HG03521 (cell line): ENCODE measurements around the gene CCDC134.

Experiments
- ATAC-seq: cut with Tn5 transposase; IDR thresholded peaks from one replicate; pipeline ENCODE4 v1.9.1; 2021; ENCODE audit warnings: mild to moderate bottlenecking, moderate library complexity; ENCODE audit not compliant: unreplicated experiment

CCDC134 gene

DNA sequence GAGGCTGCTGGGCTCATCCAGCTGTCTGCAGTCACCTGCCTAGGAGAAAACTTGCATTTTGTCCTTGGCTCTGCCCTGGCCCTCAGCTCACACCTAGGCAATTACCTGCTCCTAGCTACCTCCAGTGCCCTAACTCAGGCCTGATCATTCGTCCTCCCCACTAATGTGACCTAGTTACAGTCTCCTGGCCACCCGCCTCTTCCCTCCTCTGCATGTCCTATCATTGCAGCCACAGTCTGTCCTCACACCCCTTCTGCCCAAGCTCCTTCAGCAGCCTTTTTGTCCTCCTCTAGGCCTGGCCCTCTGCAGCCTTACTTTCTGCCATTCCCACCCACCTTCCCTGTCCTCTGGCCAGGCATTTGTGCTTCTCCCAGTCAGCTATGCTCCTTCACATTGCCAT lies 17.7 kb upstream of the CCDC134 start:
- ATAC-seq = no peak

DNA sequence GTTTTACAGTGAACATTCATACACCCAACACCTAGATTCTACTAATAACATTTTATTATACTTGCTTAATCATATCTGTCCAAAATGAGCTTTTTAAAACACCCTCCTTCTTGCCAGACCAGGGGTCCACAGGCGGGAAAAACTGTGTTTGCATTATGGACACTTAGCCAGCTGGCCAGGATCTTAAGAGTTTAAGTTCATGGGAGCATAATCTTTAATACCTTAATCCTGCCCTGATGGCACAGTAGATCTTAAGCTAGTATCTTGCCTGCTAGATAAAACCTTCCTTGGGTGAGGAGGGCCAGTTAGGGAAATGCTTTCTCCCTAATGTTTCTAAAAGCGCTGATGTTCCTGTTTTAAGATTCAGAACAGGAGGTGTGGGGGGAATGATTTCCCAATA lies 13.1 kb upstream of the CCDC134 start:
- no peak for ATAC-seq

DNA sequence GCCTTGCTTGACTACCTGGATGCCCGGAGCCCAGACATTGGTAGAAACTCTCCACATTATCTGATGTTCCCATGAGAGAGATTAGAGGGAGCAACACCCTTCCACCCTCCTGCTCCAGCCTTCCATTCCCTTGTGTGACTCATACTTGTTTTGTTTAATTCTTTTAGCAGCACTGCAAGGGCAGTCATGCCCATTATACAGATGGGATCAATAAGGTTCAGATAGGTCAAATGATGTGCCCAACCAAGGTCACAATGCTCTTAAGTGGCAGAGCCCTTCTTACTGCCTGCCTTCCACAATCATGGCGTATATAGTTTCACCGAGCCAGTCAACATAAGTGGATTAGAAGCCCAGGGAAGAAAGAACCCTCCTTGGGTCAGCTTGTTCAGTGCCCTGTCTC lies 6.6 kb upstream of the CCDC134 start:
- no peak for ATAC-seq

DNA sequence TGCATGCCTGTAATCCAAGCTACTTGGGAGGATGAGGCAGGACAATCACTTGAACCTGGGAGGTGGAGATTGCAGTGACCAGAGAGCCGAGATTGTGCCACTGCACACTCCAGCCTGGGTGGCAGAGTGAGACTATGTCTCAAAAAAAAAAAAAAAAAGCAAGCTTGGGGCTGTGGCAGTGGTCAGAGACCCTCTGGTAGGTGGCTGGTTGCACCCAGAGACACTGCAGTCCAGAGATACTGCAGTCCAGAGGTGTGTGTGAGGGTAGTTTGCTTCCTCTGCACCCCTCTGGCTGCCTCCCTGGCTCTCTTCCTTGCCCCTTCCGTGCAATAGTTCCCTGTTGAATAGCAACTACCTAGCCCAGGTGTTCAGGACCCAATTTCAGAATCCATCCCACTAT lies 1.7 kb upstream of the CCDC134 start:
- no peak for ATAC-seq

DNA sequence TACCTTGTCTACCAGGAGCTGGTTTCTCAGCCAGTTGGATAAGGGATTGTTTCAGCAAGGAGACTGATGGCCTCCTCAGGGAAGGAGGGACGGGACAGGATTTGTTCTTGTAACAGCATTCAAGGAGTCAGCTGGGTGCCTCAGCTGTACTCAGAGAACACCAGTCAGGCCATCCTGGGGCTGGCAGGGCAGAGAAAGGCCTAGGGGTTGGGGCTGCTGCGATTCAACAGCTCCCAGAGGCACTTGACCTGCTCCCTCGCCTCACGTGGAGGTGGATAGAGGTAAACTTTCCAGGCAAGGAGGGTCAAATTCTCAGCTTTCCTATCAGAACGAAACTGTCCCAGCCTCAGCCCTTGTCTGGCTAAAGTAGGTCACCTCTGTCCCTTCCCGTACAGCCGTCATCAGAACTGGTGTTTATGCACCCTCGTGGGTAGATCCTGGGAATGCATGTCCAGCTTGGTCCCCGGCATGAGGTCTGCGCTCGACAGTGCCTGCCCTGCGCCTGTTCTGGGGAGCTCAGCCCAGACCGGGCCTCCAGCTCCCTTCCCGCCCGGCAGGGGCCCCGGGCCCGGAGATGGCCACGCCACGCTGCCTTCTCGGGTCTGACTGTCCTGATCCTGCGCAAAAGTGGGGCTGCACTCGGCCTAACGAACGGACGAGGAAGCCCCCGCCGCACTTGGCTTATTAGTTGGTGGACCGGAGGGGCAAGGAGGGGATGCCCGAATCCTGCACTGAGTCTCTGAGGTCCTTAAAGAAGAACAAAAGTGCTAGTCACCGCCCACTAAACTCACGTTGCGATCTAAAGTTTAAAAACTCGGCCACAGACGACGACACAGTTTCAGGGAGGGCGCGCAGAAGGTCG lies 762 bp upstream of the CCDC134 start:
- ATAC-seq = peak; percentile 5

DNA sequence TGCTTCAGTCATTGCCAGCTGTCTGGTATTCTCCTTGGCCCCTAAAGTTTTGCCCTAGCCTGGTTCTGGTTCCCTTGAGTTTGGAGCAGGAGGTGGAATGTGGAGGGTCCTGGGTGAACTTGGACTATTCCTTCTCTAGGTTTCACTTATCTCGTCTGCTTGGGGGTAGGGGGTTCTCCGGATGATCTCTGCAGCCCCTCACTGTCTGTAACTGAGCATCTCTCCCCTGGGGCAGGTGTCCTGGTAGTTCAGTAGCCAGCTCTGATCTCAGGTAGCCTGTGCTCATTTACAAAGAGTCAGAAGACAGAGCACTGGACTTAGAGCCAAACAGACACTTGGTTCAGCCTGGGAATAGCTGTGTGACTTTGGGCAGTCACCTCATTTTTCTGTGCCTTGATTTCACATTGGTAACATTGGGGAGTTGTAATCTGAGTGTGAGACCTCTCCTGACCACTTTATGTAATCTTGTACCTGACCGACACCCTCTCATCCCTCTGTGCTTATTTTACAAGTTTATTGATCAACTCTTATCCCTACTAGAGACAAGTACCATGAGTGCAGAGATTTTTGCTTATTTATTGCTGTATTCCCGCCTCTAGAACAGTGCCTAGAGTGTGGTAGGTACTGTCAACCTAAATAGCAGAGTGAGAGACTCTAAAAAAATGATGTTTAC lies 804 bp downstream of the CCDC134 start:
- ATAC-seq = no peak

DNA sequence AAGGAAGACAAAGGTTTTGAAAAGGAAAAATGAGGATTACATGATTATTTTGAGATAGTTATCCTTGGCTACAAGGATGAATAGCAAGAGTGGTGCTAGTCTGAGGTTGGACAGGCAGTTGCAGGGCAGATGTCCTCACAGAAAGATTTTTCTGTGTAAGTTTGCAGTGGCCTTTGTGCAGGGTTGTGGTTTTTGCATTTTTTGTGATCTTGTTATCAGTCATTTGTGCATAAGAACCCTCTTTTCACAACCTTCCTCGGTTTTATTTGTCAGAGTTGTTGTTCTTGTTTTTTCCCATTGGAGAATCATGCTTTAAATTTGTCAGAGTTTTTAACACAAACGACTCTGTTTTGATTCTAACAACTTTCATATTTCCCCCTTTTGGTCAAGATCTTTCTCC lies 1.4 kb downstream of the CCDC134 start:
- ATAC-seq = no peak

DNA sequence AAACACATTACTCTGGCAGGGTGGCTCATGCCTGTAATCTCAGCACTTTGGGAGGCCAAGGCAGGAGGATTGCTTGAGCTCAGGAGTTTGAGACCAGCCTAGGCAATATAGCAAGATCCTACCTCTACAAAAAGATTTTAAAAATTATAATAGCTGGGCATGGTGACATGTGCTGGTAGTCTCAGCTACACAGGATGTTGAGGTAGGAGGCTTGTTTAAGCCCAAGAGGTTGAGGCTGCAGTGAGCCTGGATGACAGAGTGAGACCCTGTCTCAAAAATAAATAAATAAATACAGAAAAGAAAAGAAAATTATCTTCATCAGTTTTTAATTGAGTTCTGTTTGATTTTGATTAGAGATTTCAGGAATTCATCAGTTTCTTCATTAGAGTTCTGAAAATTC lies 5.2 kb downstream of the CCDC134 start:
- no peak for ATAC-seq

DNA sequence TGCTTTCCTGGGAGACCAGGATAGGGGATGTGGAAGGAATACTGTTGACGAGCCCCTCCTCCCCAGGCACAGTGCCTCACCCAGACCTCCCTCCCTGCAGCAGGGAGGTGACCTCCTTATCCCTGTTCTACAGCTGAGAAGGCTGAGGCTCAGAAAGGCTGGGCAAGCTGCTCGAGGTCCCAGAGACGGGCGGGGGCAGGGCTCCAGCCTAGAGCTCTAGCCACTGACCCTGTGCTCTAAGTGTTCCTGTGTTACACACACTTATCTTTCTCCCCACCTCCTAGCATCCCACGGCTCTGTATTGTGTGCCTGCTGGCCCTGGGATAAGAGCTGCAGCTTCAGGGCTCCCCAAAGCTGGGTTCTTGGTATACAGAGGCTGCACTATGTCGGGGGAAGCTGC lies 7.9 kb downstream of the CCDC134 start:
- no peak for ATAC-seq

DNA sequence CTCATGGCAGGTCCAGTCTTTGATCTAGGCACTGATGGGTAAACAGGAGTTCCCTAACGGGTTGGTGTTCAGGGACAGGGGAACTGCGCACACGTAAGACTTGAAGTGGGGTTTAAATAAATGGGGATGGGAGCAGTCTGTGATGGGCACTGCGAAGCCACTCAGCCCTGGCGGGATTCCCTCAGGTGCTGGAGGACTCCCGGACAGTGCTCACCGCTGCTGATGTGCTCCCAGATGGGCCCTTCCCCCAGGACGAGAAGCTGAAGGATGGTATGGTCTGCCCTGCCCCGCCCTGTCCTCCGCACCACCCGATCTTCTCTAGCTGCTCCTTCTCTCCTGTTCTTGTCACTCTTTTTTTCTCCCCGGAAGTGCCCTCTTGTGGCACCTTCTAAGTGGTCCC lies 9.5 kb downstream of the CCDC134 start:
- no peak for ATAC-seq

DNA sequence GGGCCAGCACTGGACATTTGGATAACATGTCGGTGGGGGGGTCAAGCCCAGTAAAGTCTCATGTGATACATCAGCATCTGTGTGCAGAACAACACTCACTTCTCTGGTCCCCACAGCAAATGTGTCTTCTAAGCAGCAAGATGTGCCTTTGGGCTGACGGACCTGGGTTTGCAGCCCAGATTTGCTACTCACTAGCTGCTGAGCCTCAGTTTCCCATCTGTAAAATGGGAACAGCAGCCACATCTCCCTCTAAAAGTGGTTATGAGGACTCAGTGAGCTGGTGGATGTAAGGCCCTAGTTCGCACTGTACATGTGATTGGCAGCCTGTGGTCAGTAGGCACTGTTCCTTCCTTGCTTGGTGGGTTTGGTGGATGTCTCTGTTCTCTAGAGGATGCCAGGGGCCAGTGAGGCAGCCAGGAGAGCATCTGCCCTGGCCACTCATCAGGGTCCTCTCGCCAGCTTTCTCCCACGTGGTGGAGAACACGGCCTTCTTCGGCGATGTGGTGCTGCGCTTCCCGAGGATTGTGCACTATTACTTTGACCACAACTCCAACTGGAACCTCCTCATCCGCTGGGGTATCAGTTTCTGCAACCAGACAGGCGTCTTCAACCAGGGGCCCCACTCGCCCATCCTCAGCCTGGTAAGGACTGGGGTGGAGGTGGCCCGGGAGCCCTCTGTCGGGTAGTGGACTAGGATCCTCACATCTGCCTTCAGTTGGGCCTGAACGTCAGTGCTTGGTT lies 12.5 kb downstream of the CCDC134 start:
- ATAC-seq = no peak

DNA sequence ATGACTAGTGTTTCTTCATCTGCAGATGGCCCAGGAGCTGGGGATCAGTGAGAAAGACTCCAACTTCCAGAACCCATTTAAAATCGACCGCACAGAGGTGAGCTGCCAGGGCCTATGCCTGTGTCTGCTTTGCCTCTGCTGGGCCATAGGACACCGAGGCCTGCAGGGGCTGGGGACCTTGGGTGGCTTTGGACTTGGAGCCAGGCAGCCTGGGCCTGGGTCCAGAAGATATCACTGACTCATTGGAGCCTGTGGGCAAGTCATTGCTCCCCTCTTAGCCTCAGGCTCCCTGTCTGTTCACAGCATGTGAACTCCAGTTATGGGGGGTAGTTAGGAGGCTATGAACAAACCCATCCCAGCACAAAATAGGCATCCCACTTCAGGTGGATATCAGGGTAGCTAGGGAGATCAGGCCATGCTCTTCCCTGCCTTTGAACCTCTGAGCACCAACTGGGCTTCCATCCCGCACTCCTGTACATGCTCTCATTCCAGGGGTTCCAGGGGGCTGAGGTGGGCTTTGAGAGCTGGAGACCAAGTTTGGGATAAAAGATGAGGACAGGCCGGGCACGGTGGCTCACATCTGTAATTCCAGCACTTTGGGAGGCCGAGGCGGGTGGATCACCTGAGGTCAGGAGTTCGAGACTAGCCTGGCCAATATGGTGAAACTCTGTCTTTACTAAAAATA lies 13.4 kb downstream of the CCDC134 start:
- no peak for ATAC-seq

DNA sequence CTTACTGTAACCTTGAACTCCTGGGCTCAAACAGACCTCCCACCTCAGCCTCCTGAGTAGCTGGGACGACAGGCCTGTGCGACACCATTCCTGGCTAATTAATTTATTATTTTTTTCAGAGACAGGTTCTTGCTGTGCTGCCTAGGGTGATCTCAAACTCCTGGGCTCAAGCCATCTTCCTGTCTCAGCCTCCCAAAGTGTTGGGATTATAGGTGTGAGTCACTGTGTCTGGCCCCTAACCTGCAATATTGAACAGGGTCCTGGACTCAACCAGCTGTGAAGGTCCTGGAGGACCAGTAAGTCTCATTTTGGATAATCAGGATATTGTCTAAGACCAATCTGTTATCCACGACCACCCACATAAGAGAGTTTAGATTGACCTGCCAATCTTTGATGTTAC lies 15.2 kb downstream of the CCDC134 start:
- ATAC-seq = no peak

DNA sequence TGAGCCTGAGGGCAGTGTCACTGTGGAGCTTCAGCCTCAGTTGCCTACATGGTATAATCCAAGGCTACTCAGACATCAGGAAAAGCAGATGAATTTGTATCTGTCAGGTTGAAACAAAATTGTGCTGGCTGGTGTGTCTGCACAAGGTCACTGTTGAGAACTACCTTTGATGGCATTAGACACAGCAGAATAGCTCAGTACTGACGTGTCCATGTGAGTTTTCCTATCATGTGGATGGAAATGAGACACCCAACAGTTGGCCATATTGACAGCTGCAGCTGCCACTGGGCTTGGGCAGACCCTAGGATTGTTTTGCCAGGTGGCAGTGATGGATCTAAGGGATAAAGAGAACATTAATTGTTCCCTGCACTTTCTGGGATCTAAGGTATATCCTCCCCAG lies 15.8 kb downstream of the CCDC134 start:
- ATAC-seq = no peak

DNA sequence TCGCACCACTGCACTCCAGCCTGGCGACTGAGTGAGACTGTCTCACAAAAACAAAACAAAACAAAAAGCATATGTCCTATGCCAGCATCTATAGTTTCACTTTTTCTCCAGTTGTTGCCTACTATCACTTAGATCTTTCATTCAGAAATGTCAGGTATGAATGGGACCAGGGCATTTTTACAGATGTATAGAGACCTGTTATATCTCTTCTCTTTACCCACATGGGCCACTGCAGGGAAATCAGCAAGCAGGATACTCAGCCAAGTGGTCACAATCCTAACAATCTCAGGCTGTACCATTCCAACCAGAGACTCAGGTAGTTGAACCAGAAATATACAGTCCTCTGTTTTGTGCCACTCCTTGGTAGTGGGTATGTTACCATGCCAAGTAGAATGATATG lies 16.4 kb downstream of the CCDC134 start:
- ATAC-seq = no peak

DNA sequence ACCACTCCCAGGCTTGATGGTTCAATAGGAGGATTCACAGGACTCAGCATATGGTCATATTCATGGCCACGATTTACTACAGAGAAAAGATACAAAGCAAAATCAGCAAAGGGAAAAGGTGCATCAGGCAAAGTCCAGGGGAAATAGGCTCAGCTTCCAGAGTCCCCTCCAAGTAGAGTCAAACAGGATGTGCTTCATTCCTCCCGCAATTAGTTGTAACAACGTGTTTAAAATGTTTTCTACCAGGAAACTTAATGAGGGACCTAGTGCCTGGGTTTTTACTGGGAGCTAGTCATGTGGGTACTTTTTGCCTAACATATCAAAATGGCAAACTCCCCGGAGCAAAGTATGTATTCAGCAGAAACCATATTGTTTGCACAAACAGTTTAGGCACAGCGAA lies 17.5 kb downstream of the CCDC134 start:
- ATAC-seq = no peak

DNA sequence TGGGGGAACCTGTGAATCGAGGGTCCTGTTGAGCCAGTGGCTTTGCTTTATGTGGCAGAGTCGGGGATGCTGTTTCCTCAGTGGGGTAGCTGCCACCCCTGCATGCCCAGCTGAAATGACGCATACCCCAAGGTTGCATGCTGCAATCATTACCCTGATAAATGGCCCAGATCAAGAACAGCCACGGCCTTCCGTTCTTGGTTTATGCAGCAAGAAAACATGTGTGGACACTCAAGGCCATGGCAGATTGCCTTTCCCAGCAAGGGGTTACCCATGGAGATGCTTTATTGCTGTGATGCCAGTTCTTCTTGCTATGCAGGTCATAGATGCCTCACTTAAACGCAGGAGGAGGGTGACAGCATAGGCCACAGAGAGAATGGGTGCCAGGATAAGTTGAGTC lies 18.1 kb downstream of the CCDC134 start:
- no peak for ATAC-seq

DNA sequence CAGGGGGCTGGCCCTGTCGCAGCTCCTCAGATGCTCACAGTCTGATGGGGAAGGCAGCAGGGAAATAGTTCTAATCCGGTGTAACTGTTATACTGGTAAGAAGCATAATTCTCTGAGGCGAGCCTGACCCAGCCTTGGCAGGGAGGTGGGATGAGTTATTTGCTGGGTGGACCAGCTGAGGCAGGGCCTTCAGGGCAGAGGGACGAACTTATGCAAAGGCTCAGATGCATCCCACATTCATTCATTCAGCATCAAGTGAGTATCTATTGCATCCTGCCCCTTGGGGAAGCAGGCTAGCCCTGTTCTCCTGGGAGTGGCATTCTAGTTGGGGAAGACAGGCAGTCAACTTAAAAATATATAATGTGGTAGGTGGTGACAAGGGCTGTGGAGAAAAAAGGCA lies 18.8 kb downstream of the CCDC134 start:
- no peak for ATAC-seq

DNA sequence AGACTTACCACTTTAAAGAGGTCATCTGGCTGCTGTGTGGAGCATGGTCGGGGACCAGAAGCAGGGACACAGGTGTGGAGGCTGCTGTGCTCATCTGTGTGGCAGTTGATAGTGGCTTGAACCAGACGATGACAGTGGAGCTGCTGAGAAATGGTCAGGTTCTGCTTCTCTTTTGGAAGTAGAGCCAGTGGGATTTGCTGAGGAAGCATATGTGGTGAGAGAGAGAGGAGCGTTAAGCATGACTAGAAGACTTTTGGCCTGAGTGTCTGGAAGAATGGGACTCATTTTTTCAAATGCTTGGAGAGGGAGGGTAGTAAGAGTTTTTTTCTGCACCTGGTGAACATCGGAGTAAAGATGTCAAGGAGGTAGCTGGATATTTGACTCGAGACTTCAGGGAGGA lies 20.0 kb downstream of the CCDC134 start:
- ATAC-seq = no peak

DNA sequence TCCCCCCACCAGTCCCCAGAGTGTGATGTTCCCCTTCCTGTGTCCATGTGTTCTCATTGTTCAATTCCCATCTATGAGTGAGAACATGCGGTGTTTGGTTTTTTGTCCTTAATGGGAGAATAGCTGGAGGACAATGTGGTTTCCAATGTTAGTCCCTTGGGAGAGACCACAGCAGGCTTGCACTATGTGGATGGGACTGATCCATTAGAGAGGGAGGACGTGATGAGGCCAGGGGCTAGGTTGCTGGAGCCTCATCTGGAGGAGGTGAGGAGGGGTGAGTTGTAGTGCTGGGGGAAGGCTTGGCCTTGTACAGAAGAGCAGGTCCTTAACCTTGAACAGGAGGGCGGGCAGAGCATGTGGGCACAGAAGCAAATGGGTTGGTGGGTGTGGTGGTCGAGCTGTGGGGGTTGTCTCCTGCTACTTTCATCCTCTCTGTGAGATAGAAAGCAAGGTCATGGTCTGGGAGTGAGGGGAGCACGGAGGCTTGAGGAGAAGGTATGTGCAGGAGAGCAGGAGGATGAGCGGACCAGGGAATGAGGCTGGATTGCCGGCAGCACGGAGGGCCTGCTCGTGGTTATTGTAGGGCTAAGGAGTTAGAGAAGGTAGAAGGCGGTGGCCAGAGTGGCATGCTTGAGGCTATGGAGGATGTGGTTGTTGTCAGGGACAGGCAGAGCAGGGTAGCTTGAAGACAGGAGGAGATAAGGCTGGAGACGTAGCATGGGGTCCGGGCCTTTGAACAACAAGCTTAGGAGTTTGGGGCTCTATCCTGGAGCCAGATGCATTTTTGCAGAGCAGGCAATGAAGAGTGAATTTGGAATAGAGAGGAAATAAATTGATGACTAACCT lies 21.2 kb downstream of the CCDC134 start:
- ATAC-seq = no peak
